NCI-H526 treated with DMSO at 0.1 percent for 48 hours (cell line): ENCODE data around the gene RASGRP1.

Experiments used
- DNase-seq: peaks from one replicate; lab custom pipeline; 2025; lab: John Stamatoyannopoulos, UW

RASGRP1 gene

DNA sequence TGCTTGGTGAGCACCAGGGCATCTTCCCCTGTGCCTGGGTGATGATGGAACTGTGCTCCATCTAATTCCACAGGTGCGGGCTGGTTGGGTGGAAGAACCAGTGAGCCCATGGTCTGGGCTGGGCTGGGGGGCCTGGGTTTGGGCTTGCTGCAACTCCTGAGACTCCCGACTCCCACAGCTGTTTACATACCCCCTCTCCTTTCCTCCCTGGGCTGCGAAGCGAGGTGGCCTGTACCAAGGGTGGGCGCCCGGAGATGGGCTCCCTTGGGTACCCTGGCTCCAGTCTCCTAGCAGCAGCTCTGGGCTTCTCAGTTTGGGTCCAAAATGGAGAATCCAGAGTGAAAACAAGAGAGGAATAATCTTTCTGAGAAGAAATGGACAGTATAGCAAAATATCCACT, 105.1 kb downstream of the RASGRP1 start:
- no peak for DNase-seq

DNA sequence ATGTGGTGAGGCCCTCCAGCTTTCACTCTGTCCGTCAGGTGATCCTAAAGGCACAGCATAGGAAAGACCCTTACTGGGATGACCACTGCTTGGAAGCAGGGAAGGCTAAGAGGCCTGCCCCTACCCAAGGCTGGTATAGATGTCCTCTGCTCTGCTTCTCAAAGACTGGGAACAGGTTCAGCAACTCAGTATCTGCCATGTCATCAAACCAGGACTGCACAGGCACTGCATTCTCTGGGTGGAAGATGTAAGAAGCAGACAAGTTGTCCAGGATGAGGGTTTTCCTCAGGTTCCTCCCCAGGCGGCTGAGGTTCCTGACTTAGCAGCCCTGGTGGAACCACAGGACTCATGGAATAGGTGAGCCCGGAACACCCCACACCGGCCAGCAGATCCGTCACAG, 106.0 kb downstream of the RASGRP1 start:
- no peak for DNase-seq

DNA sequence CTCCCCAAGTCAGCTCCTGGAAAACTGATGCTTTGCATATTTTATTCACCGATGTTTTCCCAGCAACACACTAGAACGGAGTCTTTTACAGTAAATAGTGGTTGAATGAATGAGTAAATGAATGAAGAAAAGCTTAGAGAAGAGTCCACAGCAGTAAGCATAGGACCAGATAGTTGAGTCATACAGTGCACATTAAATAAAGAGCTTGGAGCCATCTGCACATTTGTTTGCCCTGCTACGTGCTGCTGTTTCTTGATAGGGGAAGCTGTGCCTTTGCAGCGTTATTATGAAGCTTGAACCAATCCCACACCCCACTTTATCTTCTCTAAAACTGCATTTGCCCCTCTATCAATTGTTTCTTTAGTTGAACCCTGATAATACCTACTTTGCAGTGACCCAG, 109.5 kb downstream of the RASGRP1 start:
- no peak for DNase-seq

DNA sequence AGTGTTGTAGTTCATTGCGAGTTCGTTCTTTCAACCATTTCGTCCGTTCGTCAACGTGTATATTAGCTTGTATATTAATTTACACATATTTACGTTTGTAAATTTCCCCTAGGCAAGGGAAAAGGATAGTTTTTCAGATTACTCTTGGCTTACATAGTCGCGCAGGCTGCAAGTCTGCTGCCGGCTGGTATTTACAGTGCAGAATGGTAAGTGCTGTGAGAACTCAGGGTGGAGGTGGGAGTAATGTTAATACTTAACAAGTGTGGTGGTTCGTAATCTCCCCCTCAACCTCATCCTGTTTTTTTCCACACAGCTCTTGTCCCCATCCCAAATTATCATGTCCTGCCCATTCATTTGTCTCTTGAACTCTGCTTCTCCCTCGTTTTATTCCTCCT, 109.9 kb downstream of the RASGRP1 start:
- peak; percentile 44 for DNase-seq

DNA sequence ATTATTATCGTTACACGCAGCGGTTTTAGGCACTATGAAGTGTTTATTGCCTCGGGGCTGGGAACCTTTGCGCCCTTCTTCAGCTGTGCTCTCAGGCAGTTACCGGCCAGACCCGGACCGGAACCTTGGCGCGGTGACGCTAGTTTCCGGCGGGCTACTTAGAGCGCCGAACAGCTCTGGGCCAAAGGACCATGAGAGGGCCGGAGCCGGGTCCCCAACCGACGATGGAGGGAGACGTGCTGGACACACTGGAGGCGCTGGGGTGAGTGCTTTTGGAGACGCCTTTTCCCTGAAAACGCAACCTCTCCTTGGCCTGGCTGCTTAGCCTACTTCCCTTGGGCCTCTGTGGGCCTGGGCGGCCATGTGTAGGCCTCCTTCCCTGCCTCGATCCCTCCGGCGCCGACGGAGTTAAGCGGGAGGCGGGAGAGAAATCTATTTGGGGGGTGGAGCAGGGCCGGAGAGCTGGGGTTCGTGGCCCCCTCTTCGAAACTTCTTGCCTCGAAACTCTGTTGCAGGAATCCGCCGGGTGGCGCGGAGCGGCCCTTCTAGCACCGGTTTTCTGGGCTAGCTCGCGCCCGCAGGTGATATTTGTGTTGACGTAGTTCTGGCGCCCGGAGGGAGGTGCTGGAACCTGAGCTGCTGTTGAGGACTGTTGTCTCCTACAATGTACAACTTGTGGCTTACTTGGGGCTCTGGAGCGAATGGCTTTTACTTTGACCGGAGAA, 110.5 kb downstream of the RASGRP1 start, which contains the start of gene FAM98B:
Gene FAM98B (plus strand): TSS at position 157 of the 725 bp plus-strand sequence. CDS start 35 bp downstream, at position 192.
- peak; percentile 72 for DNase-seq

DNA sequence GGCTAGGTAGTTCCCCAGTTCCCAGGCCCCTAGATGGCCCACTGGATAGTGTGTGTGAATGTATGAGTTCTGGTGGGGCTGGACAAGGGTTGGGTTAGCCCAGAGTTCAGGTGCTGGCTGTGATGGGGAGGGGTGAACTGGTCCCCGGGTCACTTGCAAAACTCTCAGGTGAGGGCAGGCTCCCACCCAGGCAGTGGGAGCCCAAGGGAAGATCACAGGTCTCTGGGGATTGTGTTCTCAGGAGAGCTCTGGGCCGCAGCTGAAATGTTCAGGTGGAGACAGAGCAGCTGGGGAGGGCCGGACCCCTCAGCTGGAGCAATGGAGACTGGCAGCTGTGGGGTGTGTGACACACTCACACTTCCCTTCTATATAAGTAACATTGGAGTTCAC, 123.5 kb downstream of the RASGRP1 start:
- no peak for DNase-seq

DNA sequence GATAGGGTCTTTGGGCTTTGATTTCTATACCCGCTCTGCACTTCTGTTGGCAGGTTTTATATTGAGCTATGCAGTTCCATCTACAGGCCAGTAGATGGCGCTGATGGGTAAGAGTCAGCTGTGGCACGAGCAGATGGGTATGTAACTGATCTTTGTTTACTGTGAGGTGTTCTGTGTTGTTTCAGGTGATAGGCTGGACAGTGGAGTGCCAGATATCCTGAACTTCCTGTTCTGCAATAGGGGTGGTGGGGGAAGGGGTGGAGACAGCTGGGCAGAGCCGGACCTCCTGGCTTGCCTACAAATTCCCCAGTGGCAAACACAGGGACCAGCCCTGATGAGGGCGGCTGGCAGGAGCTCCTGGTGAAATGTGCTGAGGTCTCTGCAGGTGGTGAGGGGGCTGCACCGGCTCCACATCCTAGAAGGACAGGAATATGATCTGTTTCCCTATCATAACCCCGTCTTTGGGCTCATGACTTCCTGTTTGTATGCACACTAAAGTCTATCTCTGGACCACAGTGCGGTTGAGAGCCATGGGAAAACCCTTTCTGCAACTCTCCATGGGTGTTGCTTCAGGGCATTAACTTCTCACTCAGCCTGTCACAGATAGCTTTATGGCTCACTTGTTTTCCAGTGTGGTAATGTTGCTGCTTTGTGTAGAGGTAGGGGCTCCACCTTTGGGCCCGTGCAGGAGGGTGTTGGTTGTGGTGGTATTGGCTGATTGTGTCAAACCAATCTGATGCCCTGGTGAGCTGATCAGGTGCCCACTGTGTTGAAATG, 124.1 kb downstream of the RASGRP1 start:
- peak; percentile 80 for DNase-seq
